HCT116 (cell line): ENCODE measurements around the gene TEDDM1. TPM values are rescaled to one million over a fixed set of nuclear protein-coding genes. Genes with fewer than 3 reads are reported as not detected.

Experiments
- ATAC-seq: fragments of 200-7000 bp; cut with Tn5 transposase; 2 replicates; pipeline ENCODE4 v1.9.1; 2020; ENCODE audit warnings: mild to moderate bottlenecking, moderate library complexity
- BruUV-seq: library from RNA; stranded (reverse); fragments of 400-500 nt; replicated peaks from 2 replicates; lab custom pipeline; 2021; lab: Mats Ljungman, UMichigan
- CTCF ChIA-PET: fragments of 300-600 bp; sonication (Branson Sonifier 250); formaldehyde crosslinking; loops from one replicate; lab custom pipeline; 2021; ENCODE audit warnings: antibody characterized with exemption; lab: Charles Lee
- POLR2A ChIA-PET: fragments of 300-600, 350-600 bp; sonication (Branson Sonifier 250); formaldehyde crosslinking; loops from one replicate; lab custom pipeline; 2021; ENCODE audit warnings: antibody characterized with exemption; lab: Charles Lee
- RAD21 ChIA-PET, 2 experiments: fragments of 300-600 bp; sonication (Branson Sonifier 250); formaldehyde crosslinking; loops; one replicate each; lab custom pipeline; 2023; ENCODE audit warnings: low total read pairs in 2 of 2; ENCODE audit not compliant: uncharacterized antibody in 2 of 2, unreplicated experiment in 2 of 2, low non-redundant PET in 1 of 2; lab: Charles Lee
- DNase-seq: peaks from one replicate; pipeline ENCODE4 v3.0.0-alpha.2; 2010; ENCODE audit warnings: low read depth, low spot score
- H2AFZ ChIP-seq: fragments of 200-600 bp; shearing (Covaris generic), sonication (generic); 2 replicates; pipeline ENCODE4 v1.6.1; 2017; ENCODE audit warnings: low read depth, mixed run types, mixed read lengths, antibody characterized with exemption, low read length; ENCODE audit not compliant: poor library complexity, severe bottlenecking
- H3K27ac ChIP-seq: 2 replicates; pipeline ENCODE4 v1.5.1; 2012; ENCODE audit warnings: low read depth, low read length
- H3K27me3 ChIP-seq: fragments of 200-600 bp; sonication (generic); 2 replicates; pipeline ENCODE4 v1.6.1; 2016; ENCODE audit warnings: mixed run types, low read length, mixed read lengths; ENCODE audit not compliant: insufficient read depth
- H3K36me3 ChIP-seq, 2 experiments: fragments of 200-500 bp in 1 of 2; fragments of 200-600 bp in 1 of 2; sonication (Bioruptor generic) in 1 of 2; sonication (generic) in 1 of 2; 2 replicates each; pipeline versions ENCODE4 v1.5.1 to v1.6.1; 2014 to 2016; ENCODE audit warnings: low read length in 2 of 2, inconsistent platforms in 1 of 2, mixed read lengths in 1 of 2, mixed run types in 1 of 2; ENCODE audit not compliant: insufficient read depth in 2 of 2, control insufficient read depth in 1 of 2
- H3K4me1 ChIP-seq, 2 experiments: fragments of 200-600 bp in 1 of 2; sonication (generic) in 1 of 2; 2 replicates each; pipeline versions ENCODE4 v1.5.1 to v1.6.1; 2012 to 2017; ENCODE audit warnings: low read length in 2 of 2, inconsistent platforms in 1 of 2, mild to moderate bottlenecking in 1 of 2, mixed read lengths in 1 of 2, mixed run types in 1 of 2, moderate library complexity in 1 of 2; ENCODE audit not compliant: insufficient read depth in 2 of 2, control insufficient read depth in 1 of 2
- H3K4me2 ChIP-seq: fragments of 200-600 bp; sonication (generic); 2 replicates; pipeline ENCODE4 v1.6.1; 2017; ENCODE audit warnings: mixed run types, low read length, mixed read lengths
- H3K4me3 ChIP-seq, 2 experiments: fragments of 200-600 bp in 1 of 2; sonication (generic) in 1 of 2; replicated peaks in 1 of 2; 2 replicates each; pipeline ENCODE4 v1.5.1; 2011 to 2016; ENCODE audit warnings: low read length in 2 of 2, control low read depth in 1 of 2, low read depth in 1 of 2, mild to moderate bottlenecking in 1 of 2, mixed read lengths in 1 of 2, mixed run types in 1 of 2
- H3K79me2 ChIP-seq: fragments of 200-600 bp; sonication (generic); 2 replicates; pipeline ENCODE4 v1.6.1; 2017; ENCODE audit warnings: mild to moderate bottlenecking, mixed run types, low read length, moderate library complexity, mixed read lengths; ENCODE audit not compliant: insufficient read depth
- H3K9ac ChIP-seq: fragments of 200-600 bp; sonication (generic); 2 replicates; pipeline ENCODE4 v1.6.1; 2016; ENCODE audit warnings: low read length, mixed read lengths
- H3K9me2 ChIP-seq: fragments of 200-600 bp; sonication (generic), shearing (Covaris generic); 2 replicates; pipeline ENCODE4 v1.6.1; 2017; ENCODE audit warnings: mixed run types, mild to moderate bottlenecking, moderate library complexity; ENCODE audit not compliant: insufficient read depth
- H3K9me3 ChIP-seq, 2 experiments: fragments of 200-500 bp in 1 of 2; fragments of 200-600 bp in 1 of 2; sonication (Bioruptor generic) in 1 of 2; sonication (generic) in 1 of 2; 2 replicates each; pipeline ENCODE4 v1.6.1; 2014 to 2017; ENCODE audit warnings: low read length in 2 of 2, mixed read lengths in 2 of 2, inconsistent platforms in 1 of 2, low read depth in 1 of 2, mild to moderate bottlenecking in 1 of 2, mixed run types in 1 of 2, moderate library complexity in 1 of 2; ENCODE audit not compliant: control insufficient read depth in 1 of 2, insufficient read depth in 1 of 2
- H4K20me1 ChIP-seq: fragments of 200-600 bp; sonication (generic), shearing (Covaris generic); 2 replicates; pipeline ENCODE4 v1.6.1; 2017; ENCODE audit warnings: mixed run types, mild to moderate bottlenecking, moderate library complexity; ENCODE audit not compliant: insufficient read depth
- ATF3 ChIP-seq: IDR thresholded peaks from 2 replicates; pipeline ENCODE4 v1.6.1; 2012
- EGR1 ChIP-seq: IDR thresholded peaks from 2 replicates; pipeline ENCODE4 v1.6.1; 2012; ENCODE audit warnings: low read depth
- FOSL1 ChIP-seq: IDR thresholded peaks from 2 replicates; pipeline ENCODE4 v1.6.1; 2012; ENCODE audit warnings: low read depth
- POLR2A ChIP-seq: IDR thresholded peaks from 2 replicates; pipeline ENCODE4 v1.7.0; 2011; ENCODE audit warnings: borderline replicate concordance; ENCODE audit not compliant: insufficient read depth, insufficient read length; ENCODE audit errors: extremely low read depth
- SP1 ChIP-seq: IDR thresholded peaks from 2 replicates; pipeline ENCODE4 v1.6.1; 2012; ENCODE audit warnings: low read depth
- TCF7L2 ChIP-seq: IDR thresholded peaks from 2 replicates; pipeline ENCODE4 v1.7.0; 2011; ENCODE audit warnings: borderline replicate concordance, inconsistent platforms; ENCODE audit not compliant: insufficient read depth, insufficient read length; ENCODE audit errors: extremely low read depth
- ZNF274 ChIP-seq: fragments of 200-500 bp; sonication (Bioruptor generic); IDR thresholded peaks from 2 replicates; pipeline ENCODE4 v1.6.1; 2014; ENCODE audit warnings: mild to moderate bottlenecking, low read depth, low read length, inconsistent platforms
- intact Hi-C: fragments of 100-400 bp; cut with micrococcal nuclease; formaldehyde crosslinking; loops from 2 replicates; pipeline ENCODE4 v1.10.0; 2022
- total RNA-seq: library from RNA; stranded (reverse); gene quantifications from one replicate; pipeline ENCODE4 v1.2.1, GENCODE V29; 2021; ENCODE audit not compliant: unreplicated experiment
- TF ChIP-seq, protein P1 (sequence below): IDR thresholded peaks from 2 replicates; pipeline ENCODE4 v1.6.1; 2011; ENCODE audit warnings: mild to moderate bottlenecking, low read length, moderate library complexity; ENCODE audit not compliant: insufficient replicate concordance; ENCODE audit errors: extremely low read depth

Gene TEDDM1
- total RNA-seq, 1 experiment from 2014 or later: not detected

DNA sequence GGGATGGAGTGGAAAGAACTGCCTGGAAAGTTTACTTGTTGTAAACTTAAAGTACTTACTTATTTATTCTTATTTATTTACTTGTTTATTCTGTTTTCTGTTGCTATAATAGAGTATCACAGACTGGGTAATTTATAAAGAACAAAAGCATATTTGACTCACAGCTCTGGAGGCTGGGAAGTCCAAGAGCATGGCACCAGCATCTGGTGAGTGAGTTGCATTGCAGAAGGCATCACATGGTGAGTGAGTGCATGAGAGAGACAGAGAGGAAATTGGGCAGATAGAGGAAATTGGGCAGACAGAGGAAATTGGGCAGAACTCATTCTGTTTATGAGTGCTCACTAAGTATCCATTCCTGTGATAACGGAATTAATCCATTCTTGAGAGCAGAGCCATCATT, 37.9 kb upstream of the TEDDM1 start:
- Histone ChIP-seq H3K9ac (no peak overlapping the region), H3K4me3 (no peak overlapping the region), H3K4me1 (no peaks in the 10 kb centered on the region), H4K20me1 (no peaks in the 10 kb centered on the region), H3K27me3 (no peaks in the 10 kb centered on the region), H3K36me3 (no peaks in the 10 kb centered on the region), H3K79me2 (no peaks in the 10 kb centered on the region), H3K9me3 (no peaks in the 10 kb centered on the region), H3K9me2 (no peaks in the 10 kb centered on the region), H3K4me2 (no peak overlapping the region), H3K27ac (no peak overlapping the region), H2AFZ (no peak overlapping the region)
- intact Hi-C loops: no loop called here
- CTCF ChIA-PET: no interaction called here
- POLR2A ChIA-PET: no interaction called here
- TF ChIP-seq FOSL1: no peak
- no peak for TF ChIP-seq SP1
- TF ChIP-seq, protein P1, sequence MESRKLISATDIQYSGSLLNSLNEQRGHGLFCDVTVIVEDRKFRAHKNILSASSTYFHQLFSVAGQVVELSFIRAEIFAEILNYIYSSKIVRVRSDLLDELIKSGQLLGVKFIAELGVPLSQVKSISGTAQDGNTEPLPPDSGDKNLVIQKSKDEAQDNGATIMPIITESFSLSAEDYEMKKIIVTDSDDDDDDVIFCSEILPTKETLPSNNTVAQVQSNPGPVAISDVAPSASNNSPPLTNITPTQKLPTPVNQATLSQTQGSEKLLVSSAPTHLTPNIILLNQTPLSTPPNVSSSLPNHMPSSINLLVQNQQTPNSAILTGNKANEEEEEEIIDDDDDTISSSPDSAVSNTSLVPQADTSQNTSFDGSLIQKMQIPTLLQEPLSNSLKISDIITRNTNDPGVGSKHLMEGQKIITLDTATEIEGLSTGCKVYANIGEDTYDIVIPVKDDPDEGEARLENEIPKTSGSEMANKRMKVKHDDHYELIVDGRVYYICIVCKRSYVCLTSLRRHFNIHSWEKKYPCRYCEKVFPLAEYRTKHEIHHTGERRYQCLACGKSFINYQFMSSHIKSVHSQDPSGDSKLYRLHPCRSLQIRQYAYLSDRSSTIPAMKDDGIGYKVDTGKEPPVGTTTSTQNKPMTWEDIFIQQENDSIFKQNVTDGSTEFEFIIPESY: no peak
- no TSS peak for BruUV-seq
- ATAC-seq (no peak), DNase-seq (no peak)
- RAD21 ChIA-PET: no interaction called here

- Histone ChIP-seq H3K27ac (no peak overlapping the region), H3K79me2 (no peaks in the 10 kb centered on the region), H3K4me3 (no peak overlapping the region), H4K20me1 (no peaks in the 10 kb centered on the region), H3K9me3 (no peaks in the 10 kb centered on the region), H3K4me2 (no peak overlapping the region), H3K36me3 (no peaks in the 10 kb centered on the region), H3K9ac (no peak overlapping the region), H3K4me1 (no peaks in the 10 kb centered on the region), H3K9me2 (no peaks in the 10 kb centered on the region), H2AFZ (no peak overlapping the region), H3K27me3 (no peaks in the 10 kb centered on the region)
- RAD21 ChIA-PET: no interaction called here
- DNase-seq: no peak
- TF ChIP-seq TCF7L2 (no peak), EGR1 (no peak), POLR2A (no peak), ATF3 (no peak), ZNF274 (no peak)
- TF ChIP-seq, protein P1: no peak
- intact Hi-C loops: no loop called here
- no peak for ATAC-seq
- POLR2A ChIA-PET: no interaction called here
- CTCF ChIA-PET: no interaction called here
- no TSS peak for BruUV-seq
Measured at GRCh38 chr1:182433580-182433979, 33.1 kb upstream of the TEDDM1 start.
